ENCODE results near the gene DNM3.

The DNM3 gene

GRCh38 chr1:171984262-171984661 is 143.0 kb downstream of the DNM3 start:
- Histone ChIP-seq H3K27ac (ENCODE audit: low read depth, low read length, poor library complexity, severe bottlenecking) (no peak overlapping the region), H3K79me2 (ENCODE audit: insufficient read depth, low read length) (no peaks in the 10 kb centered on the region), H2AFZ (ENCODE audit: low read length) (no peak overlapping the region), H3K4me3 (ENCODE audit: low read depth, low read length, poor library complexity, severe bottlenecking) (no peak overlapping the region), H4K20me1 (ENCODE audit: insufficient read depth, low read length) (no peaks in the 10 kb centered on the region), H3K4me2 (ENCODE audit: low read length) (no peak overlapping the region), H3K9me3 (ENCODE audit: low read length) (no peaks in the 10 kb centered on the region), H3F3A (ENCODE audit: insufficient read depth, low read length) (no peaks in the 10 kb centered on the region), H3K4me1 (ENCODE audit: insufficient read depth, low read length, severe bottlenecking) (no peaks in the 10 kb centered on the region), H3K9ac (ENCODE audit: low read length) (no peak overlapping the region), H3K27me3 (ENCODE audit: insufficient read depth, low read length) (no peaks in the 10 kb centered on the region), H3K36me3 (ENCODE audit: insufficient read depth, low read length) (no peaks in the 10 kb centered on the region), H3K9me2 (ENCODE audit: low read depth, low read length) (no peaks in the 10 kb centered on the region)
- no peak for TF ChIP-seq EZH2 (IDR thresholded peaks at IDR 0.05; ENCODE audit: borderline replicate concordance, low read length)
- no peak for TF ChIP-seq CTCF (IDR thresholded peaks at IDR 0.05; ENCODE audit: low read length)

GRCh38 chr1:171984850-171985485 is 143.7 kb downstream of the DNM3 start:
- TF ChIP-seq EZH2 (IDR thresholded peaks at IDR 0.05; ENCODE audit: borderline replicate concordance, low read length) = no peak
- TF ChIP-seq CTCF (IDR thresholded peaks at IDR 0.05; ENCODE audit: low read length) = peak; percentile 78
- Histone ChIP-seq H3K79me2 (ENCODE audit: insufficient read depth, low read length) (no peaks in the 10 kb centered on the region), H3K9me3 (ENCODE audit: low read length) (no peaks in the 10 kb centered on the region), H3K36me3 (ENCODE audit: insufficient read depth, low read length) (no peaks in the 10 kb centered on the region), H3F3A (ENCODE audit: insufficient read depth, low read length) (no peaks in the 10 kb centered on the region), H3K27me3 (ENCODE audit: insufficient read depth, low read length) (no peaks in the 10 kb centered on the region), H3K4me1 (ENCODE audit: insufficient read depth, low read length, severe bottlenecking) (no peaks in the 10 kb centered on the region), H3K4me3 (ENCODE audit: low read depth, low read length, poor library complexity, severe bottlenecking) (no peak overlapping the region), H3K9me2 (ENCODE audit: low read depth, low read length) (no peaks in the 10 kb centered on the region), H3K9ac (ENCODE audit: low read length) (no peak overlapping the region), H3K4me2 (ENCODE audit: low read length) (no peak overlapping the region), H4K20me1 (ENCODE audit: insufficient read depth, low read length) (no peaks in the 10 kb centered on the region), H2AFZ (ENCODE audit: low read length) (no peak overlapping the region), H3K27ac (ENCODE audit: low read depth, low read length, poor library complexity, severe bottlenecking) (no peak overlapping the region)

GRCh38 chr1:171985639-171986038 is 144.3 kb downstream of the DNM3 start:
- Histone ChIP-seq H3K4me1 (ENCODE audit: insufficient read depth, low read length, severe bottlenecking) (no peaks in the 10 kb centered on the region), H3K9me2 (ENCODE audit: low read depth, low read length) (no peaks in the 10 kb centered on the region), H3K27me3 (ENCODE audit: insufficient read depth, low read length) (no peaks in the 10 kb centered on the region), H4K20me1 (ENCODE audit: insufficient read depth, low read length) (no peaks in the 10 kb centered on the region), H3K9me3 (ENCODE audit: low read length) (no peaks in the 10 kb centered on the region), H3K79me2 (ENCODE audit: insufficient read depth, low read length) (no peaks in the 10 kb centered on the region), H3F3A (ENCODE audit: insufficient read depth, low read length) (no peaks in the 10 kb centered on the region), H3K4me3 (ENCODE audit: low read depth, low read length, poor library complexity, severe bottlenecking) (no peak overlapping the region), H2AFZ (ENCODE audit: low read length) (no peak overlapping the region), H3K9ac (ENCODE audit: low read length) (no peak overlapping the region), H3K27ac (ENCODE audit: low read depth, low read length, poor library complexity, severe bottlenecking) (no peak overlapping the region), H3K4me2 (ENCODE audit: low read length) (no peak overlapping the region), H3K36me3 (ENCODE audit: insufficient read depth, low read length) (no peaks in the 10 kb centered on the region)
- TF ChIP-seq EZH2 (IDR thresholded peaks at IDR 0.05; ENCODE audit: borderline replicate concordance, low read length) (no peak), CTCF (IDR thresholded peaks at IDR 0.05; ENCODE audit: low read length) (no peak)

Data from OCI-LY1 (cell line).